DOHH2 (cell line): Measurements from ENCODE around the gene PRDX3.

Source experiments
- H3F3A ChIP-seq: fragments of 200-600 bp; sonication (generic), shearing (Covaris generic); 2 replicates; pipeline ENCODE4 v1.6.0; 2016; ENCODE audit warnings: antibody characterized with exemption, mild to moderate bottlenecking; ENCODE audit not compliant: control insufficient read depth, insufficient read depth
- H3K27ac ChIP-seq: fragments of 200-600 bp; sonication (generic); 2 replicates; pipeline ENCODE4 v1.5.1; 2014; ENCODE audit warnings: low read depth, mild to moderate bottlenecking, low read length, moderate library complexity
- H3K27me3 ChIP-seq: fragments of 200-600 bp; sonication (generic); 2 replicates; pipeline ENCODE4 v1.6.1; 2014; ENCODE audit warnings: mild to moderate bottlenecking, low read length, mixed read lengths; ENCODE audit not compliant: control insufficient read depth
- H3K36me3 ChIP-seq: fragments of 200-600 bp; sonication (generic); 2 replicates; pipeline ENCODE4 v1.6.1; 2014; ENCODE audit warnings: mild to moderate bottlenecking, low read length, moderate library complexity, mixed read lengths; ENCODE audit not compliant: control insufficient read depth
- H3K4me1 ChIP-seq: fragments of 200-600 bp; sonication (generic); 2 replicates; pipeline ENCODE4 v1.6.1; 2014; ENCODE audit warnings: mild to moderate bottlenecking, low read length, mixed read lengths; ENCODE audit not compliant: control insufficient read depth
- H3K4me2 ChIP-seq: fragments of 200-600 bp; sonication (generic); 2 replicates; pipeline ENCODE4 v1.6.0; 2014; ENCODE audit warnings: mild to moderate bottlenecking, low read length, moderate library complexity
- H3K4me3 ChIP-seq: fragments of 200-600 bp; sonication (generic); 2 replicates; pipeline ENCODE4 v1.5.1; 2014; ENCODE audit warnings: mild to moderate bottlenecking, low read length, mixed read lengths
- H3K79me2 ChIP-seq: fragments of 200-600 bp; sonication (generic); 2 replicates; pipeline ENCODE4 v1.6.1; 2014; ENCODE audit warnings: mild to moderate bottlenecking, low read length, mixed read lengths; ENCODE audit not compliant: control insufficient read depth
- H3K9me2 ChIP-seq: fragments of 200-600 bp; sonication (generic); replicated peaks from 2 replicates; pipeline ENCODE4 v1.6.1; 2014; ENCODE audit warnings: mild to moderate bottlenecking, low read length, mixed read lengths; ENCODE audit not compliant: control insufficient read depth
- H3K9me3 ChIP-seq: fragments of 200-600 bp; sonication (generic); 2 replicates; pipeline ENCODE4 v1.6.1; 2014; ENCODE audit warnings: antibody characterized with exemption, low read length, mixed read lengths; ENCODE audit not compliant: control insufficient read depth, insufficient read depth
- H4K20me1 ChIP-seq: fragments of 200-600 bp; sonication (generic); 2 replicates; pipeline ENCODE4 v1.6.0; 2014; ENCODE audit warnings: low read depth, mild to moderate bottlenecking, antibody characterized with exemption, low read length, moderate library complexity; ENCODE audit not compliant: control insufficient read depth, insufficient read depth
- EZH2phosphoT487 ChIP-seq: fragments of 200-600 bp; sonication (generic); IDR thresholded peaks from 2 replicates; pipeline ENCODE4 v1.6.1; 2017; ENCODE audit warnings: borderline replicate concordance, mild to moderate bottlenecking, antibody characterized with exemption, low read length, moderate library complexity, mixed read lengths
- TF ChIP-seq, protein P1 (sequence below): fragments of 200-600 bp; sonication (generic); IDR thresholded peaks from one replicate; pipeline ENCODE4 v1.5.1; 2014; ENCODE audit warnings: antibody characterized with exemption, mild to moderate bottlenecking, low read depth, low read length; ENCODE audit not compliant: poor library complexity, severe bottlenecking

Gene PRDX3

DNA sequence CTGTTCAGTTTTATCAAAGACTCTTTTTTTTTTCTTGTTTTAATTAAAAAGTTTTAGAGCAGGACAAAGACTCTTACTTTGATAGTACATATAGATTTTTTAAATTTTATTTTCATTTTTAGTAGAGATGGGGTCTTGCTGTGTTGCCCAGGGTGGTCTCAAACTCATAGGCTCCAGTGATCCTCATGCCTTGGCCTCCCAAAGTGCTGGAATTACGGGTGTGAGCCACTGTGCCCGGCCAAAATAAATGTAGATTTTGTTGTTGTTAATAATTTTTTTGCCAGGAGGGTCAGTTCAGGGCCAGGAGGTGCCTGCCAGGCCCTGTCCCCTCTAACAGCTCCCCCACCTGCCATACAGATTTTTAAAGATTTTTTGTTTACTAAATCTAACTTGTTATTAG is 57.7 kb downstream of the PRDX3 start:
- Histone ChIP-seq H3K27me3 (no peaks in the 10 kb centered on the region), H3K36me3 (peaks cover 33% of the 10 kb centered on the region), H3K4me2 (peak overlapping the region; percentile 33; the same call in 1 of the 2 replicates), H4K20me1 (no peaks in the 10 kb centered on the region), H3K9me3 (no peaks in the 10 kb centered on the region), H3F3A (no peaks in the 10 kb centered on the region), H3K9me2 (no peaks in the 10 kb centered on the region), H3K27ac (no peak overlapping the region), H3K79me2 (no peaks in the 10 kb centered on the region), H3K4me1 (peaks cover 17% of the 10 kb centered on the region), H3K4me3 (no peak overlapping the region)
- no peak for TF ChIP-seq EZH2phosphoT487
- TF ChIP-seq, protein P1, sequence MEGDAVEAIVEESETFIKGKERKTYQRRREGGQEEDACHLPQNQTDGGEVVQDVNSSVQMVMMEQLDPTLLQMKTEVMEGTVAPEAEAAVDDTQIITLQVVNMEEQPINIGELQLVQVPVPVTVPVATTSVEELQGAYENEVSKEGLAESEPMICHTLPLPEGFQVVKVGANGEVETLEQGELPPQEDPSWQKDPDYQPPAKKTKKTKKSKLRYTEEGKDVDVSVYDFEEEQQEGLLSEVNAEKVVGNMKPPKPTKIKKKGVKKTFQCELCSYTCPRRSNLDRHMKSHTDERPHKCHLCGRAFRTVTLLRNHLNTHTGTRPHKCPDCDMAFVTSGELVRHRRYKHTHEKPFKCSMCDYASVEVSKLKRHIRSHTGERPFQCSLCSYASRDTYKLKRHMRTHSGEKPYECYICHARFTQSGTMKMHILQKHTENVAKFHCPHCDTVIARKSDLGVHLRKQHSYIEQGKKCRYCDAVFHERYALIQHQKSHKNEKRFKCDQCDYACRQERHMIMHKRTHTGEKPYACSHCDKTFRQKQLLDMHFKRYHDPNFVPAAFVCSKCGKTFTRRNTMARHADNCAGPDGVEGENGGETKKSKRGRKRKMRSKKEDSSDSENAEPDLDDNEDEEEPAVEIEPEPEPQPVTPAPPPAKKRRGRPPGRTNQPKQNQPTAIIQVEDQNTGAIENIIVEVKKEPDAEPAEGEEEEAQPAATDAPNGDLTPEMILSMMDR = no peak

DNA sequence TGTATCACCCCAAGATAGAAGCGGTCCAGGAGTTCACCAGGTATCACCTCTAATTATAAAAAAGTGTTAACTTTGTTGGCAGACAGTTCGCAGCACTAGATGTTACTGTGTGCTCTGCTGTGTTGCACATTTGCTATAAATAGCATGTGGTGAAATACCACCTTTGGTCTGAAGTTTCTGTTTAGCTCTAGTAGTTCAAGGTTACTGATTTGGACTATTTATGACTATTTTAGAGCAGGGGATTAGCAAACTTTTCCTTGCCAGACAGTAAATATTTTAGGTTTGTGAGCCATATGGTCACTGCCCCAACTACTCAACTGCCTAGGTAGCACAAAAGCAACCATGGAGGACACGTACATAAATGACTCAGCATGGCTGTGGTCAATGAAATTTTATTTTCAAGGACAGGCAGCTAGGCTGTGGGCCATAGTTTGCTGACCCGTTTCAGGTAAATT is 58.2 kb downstream of the PRDX3 start:
- Histone ChIP-seq H3F3A (no peaks in the 10 kb centered on the region), H3K4me2 (peak overlapping the region; percentile 33), H3K4me1 (peaks cover 17% of the 10 kb centered on the region), H3K27me3 (no peaks in the 10 kb centered on the region), H3K9me2 (no peaks in the 10 kb centered on the region), H4K20me1 (no peaks in the 10 kb centered on the region), H3K4me3 (peak overlapping the region; percentile 12; the same call in 1 of the 2 replicates), H3K79me2 (no peaks in the 10 kb centered on the region), H3K9me3 (no peaks in the 10 kb centered on the region), H3K27ac (no peak overlapping the region), H3K36me3 (peaks cover 31% of the 10 kb centered on the region)
- no peak for TF ChIP-seq EZH2phosphoT487
- TF ChIP-seq, protein P1 = no peak

DNA sequence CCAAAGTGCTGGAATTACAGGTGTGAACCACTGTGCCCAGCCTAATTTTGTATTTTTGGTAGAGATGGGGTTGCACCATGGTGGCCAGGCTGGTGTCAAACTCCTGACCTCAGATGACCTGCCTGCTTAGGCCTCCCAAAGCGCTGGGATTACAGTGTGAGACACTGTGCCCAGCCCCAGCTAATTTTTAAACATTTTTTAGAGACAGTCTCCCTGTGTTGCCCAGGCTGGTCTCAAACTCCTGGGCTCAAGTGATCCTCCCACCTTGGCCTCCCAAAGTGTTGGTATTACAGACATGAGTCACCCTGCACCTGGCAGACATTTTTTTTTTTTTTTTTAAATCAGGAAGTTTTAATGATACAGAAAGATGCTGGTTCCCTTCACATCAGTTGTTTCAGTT is 59.2 kb downstream of the PRDX3 start:
- Histone ChIP-seq H3K9me2 (no peaks in the 10 kb centered on the region), H3K9me3 (no peaks in the 10 kb centered on the region), H3K36me3 (peaks cover 30% of the 10 kb centered on the region), H3K27me3 (no peaks in the 10 kb centered on the region), H3K27ac (no peak overlapping the region), H3K4me1 (peaks cover 17% of the 10 kb centered on the region), H3K79me2 (no peaks in the 10 kb centered on the region), H3K4me3 (no peak overlapping the region), H3F3A (no peaks in the 10 kb centered on the region), H3K4me2 (no peak overlapping the region), H4K20me1 (no peaks in the 10 kb centered on the region)
- no peak for TF ChIP-seq EZH2phosphoT487

DNA sequence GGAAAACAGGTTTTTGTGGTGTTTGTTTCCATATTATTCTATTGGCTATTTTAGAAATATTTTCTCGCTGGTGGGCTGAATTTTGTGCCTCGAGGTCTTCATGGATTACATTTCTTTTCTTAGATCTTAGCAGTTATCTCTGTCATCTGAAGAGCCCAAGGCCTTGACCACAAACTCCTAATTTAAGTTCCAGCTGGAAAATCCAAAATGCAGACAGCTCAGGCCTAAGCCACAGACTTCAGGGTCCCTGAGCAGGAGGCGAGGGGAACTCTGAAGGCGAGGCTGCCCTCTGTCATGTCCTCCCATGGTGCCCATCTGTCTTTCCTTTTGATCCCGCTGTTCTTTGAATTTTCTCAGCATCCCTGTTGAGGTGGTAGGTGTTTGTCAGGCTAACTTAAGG is 60.4 kb downstream of the PRDX3 start:
- no peaks in the 10 kb centered on the region for H3K9me3 ChIP-seq
- no peak overlapping the region for H3K4me2 ChIP-seq
- H3K27ac ChIP-seq = no peak overlapping the region
- H3F3A ChIP-seq = no peaks in the 10 kb centered on the region
- no peaks in the 10 kb centered on the region for H3K9me2 ChIP-seq
- H4K20me1 ChIP-seq = no peaks in the 10 kb centered on the region
- no peak overlapping the region for H3K4me3 ChIP-seq
- TF ChIP-seq, protein P1 = no peak
- TF ChIP-seq EZH2phosphoT487 = no peak
- no peaks in the 10 kb centered on the region for H3K79me2 ChIP-seq
- peaks cover 38% of the 10 kb centered on the region for H3K36me3 ChIP-seq
- H3K4me1 ChIP-seq = peaks cover 17% of the 10 kb centered on the region
- no peaks in the 10 kb centered on the region for H3K27me3 ChIP-seq
